KOPT-K1 (cell line): Measurements from ENCODE around the gene AGPAT2.
A peak's percentile ranks its signal among the peaks of the same experiment; 100 is the strongest.

ENCODE experiments used
- H3K27ac ChIP-seq: fragments of 200-600 bp; sonication (generic); 2 replicates; pipeline ENCODE4 v1.5.1; 2016; ENCODE audit warnings: antibody characterized with exemption, mild to moderate bottlenecking, low read depth, low read length; ENCODE audit not compliant: poor library complexity, severe bottlenecking
- H3K36me3 ChIP-seq: fragments of 200-600 bp; sonication (generic); 2 replicates; pipeline ENCODE4 v1.5.1; 2017; ENCODE audit warnings: antibody characterized with exemption, mild to moderate bottlenecking, low read length, moderate library complexity; ENCODE audit not compliant: insufficient read depth
- H3K9me3 ChIP-seq: fragments of 200-600 bp; sonication (generic); 2 replicates; pipeline ENCODE4 v1.5.1; 2017; ENCODE audit warnings: antibody characterized with exemption, low read length, mild to moderate bottlenecking; ENCODE audit not compliant: insufficient read depth, poor library complexity, severe bottlenecking

AGPAT2 gene

GRCh38 chr9:136631038-136632000 lies 55.9 kb downstream of the AGPAT2 start:
- Histone ChIP-seq H3K36me3 (no peaks in the 10 kb centered on the region), H3K27ac (no peak overlapping the region), H3K9me3 (no peaks in the 10 kb centered on the region)

- no peaks in the 10 kb centered on the region for H3K9me3 ChIP-seq
Observed at GRCh38 chr9:136630662-136630992, 56.6 kb downstream of the AGPAT2 start.

GRCh38 chr9:136629879-136630661 lies 57.2 kb downstream of the AGPAT2 start:
- Histone ChIP-seq H3K36me3 (no peaks in the 10 kb centered on the region), H3K27ac (peak overlapping the region; percentile 64), H3K9me3 (no peaks in the 10 kb centered on the region)

More at GRCh38 chr9:136630662-136630992, 56.6 kb downstream of the AGPAT2 start:
- H3K36me3 ChIP-seq: no peaks in the 10 kb centered on the region
- H3K27ac ChIP-seq: peak overlapping the region; percentile 64

DNA sequence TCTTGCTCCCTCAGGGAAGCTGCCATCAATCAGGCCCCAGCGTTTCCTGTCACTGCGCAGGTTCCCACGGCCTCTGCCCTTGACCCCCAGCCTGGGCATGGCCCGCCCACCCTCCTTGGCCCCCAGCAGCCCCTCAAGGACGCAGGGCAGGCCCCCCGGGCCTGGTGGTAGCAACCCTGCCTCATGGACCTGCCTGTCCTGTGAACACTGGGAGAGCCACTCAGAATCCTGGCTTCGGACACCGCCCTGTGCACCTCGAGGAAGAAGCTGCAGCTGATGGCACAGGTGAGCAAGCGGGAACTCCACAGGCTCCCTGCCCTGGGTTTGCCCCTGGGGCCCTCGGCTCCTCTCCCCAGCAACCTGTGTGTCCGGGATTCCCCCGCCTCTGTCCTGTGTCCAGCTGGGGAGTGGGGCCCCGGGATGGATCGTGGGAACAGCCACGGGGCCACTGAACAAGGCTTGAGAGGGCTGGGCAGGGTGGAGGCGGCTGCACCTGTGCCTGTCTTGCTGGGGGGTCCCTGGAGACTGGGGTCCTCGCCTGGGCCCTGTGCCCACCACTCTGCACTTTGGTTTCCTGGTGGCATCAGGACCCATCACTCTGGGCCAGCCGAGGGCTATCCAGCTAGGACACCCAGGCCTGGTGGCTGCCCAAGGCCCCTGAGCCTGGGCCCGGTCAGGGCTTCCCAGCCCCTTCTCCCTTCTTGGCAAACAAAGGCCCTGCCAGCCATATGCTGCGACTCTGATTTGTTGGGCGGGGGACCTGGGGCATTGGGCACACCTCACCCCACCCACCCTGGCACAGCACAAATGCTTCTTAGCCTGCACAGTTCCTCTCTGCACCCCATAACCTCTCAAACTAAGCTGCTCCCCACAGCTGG lies 58.0 kb downstream of the AGPAT2 start:
- peak overlapping the region; percentile 64 for H3K27ac ChIP-seq
- no peaks in the 10 kb centered on the region for H3K36me3 ChIP-seq
- H3K9me3 ChIP-seq: no peaks in the 10 kb centered on the region

- H3K27ac ChIP-seq: no peak overlapping the region
- H3K9me3 ChIP-seq: no peaks in the 10 kb centered on the region
- H3K36me3 ChIP-seq: no peaks in the 10 kb centered on the region
Observed at GRCh38 chr9:136628268-136628667, 59.0 kb downstream of the AGPAT2 start.

GRCh38 chr9:136627703-136628102 lies 59.6 kb downstream of the AGPAT2 start:
- Histone ChIP-seq H3K36me3 (no peaks in the 10 kb centered on the region), H3K27ac (peak overlapping the region; percentile 30), H3K9me3 (no peaks in the 10 kb centered on the region)

GRCh38 chr9:136626740-136627642 lies 60.3 kb downstream of the AGPAT2 start:
- H3K27ac ChIP-seq: peak overlapping the region; percentile 30
- no peaks in the 10 kb centered on the region for H3K36me3 ChIP-seq
- H3K9me3 ChIP-seq: no peaks in the 10 kb centered on the region

GRCh38 chr9:136626066-136626725 lies 61.1 kb downstream of the AGPAT2 start:
- Histone ChIP-seq H3K9me3 (no peaks in the 10 kb centered on the region), H3K27ac (no peak overlapping the region), H3K36me3 (no peaks in the 10 kb centered on the region)

DNA sequence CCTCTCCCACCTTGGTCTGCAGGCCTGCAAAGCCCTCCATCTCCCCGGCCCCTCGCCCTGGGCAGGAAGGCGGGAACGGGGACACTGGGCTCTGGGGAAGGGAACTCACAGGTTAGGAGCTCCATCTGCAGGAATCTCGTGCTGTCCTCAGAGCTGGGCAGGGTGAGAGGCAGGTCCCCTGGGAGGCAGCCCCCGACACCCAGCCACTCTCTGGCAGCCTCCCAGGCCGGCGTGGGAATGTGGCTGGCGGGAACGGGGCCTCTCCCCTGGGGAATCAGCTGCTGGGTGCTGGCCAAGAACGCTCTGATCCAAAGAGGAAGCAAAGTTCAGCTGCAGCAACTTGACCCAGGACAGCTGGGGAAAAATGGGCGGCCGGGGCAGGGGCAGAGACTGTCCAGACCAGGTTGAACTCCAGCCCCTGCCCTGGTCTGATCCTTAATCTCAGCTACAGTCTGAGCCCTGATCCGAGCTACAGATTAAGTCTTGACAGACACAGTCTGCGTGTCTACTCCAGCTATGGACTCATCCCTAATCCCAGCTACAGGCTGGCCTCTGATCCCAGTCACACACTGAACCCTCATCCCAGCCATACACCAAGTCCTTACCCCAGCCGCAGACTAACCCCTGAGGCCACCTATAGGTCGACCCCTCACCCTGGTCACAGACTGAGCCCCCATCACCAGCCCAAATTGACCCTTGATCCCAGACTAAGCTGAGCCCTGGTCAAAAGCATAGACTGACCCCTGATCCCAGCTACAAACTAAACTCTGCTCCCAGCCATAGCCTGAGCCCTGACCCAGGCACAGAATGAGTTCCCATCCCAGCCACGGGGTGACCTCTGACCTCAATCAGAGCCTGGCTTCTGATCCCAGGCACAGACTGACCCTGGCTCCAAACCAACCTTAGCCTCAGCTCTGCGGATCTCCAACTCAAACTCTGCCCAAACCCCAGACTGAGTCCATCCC lies 61.9 kb downstream of the AGPAT2 start:
- H3K9me3 ChIP-seq: no peaks in the 10 kb centered on the region
- H3K27ac ChIP-seq: no peak overlapping the region
- H3K36me3 ChIP-seq: no peaks in the 10 kb centered on the region

DNA sequence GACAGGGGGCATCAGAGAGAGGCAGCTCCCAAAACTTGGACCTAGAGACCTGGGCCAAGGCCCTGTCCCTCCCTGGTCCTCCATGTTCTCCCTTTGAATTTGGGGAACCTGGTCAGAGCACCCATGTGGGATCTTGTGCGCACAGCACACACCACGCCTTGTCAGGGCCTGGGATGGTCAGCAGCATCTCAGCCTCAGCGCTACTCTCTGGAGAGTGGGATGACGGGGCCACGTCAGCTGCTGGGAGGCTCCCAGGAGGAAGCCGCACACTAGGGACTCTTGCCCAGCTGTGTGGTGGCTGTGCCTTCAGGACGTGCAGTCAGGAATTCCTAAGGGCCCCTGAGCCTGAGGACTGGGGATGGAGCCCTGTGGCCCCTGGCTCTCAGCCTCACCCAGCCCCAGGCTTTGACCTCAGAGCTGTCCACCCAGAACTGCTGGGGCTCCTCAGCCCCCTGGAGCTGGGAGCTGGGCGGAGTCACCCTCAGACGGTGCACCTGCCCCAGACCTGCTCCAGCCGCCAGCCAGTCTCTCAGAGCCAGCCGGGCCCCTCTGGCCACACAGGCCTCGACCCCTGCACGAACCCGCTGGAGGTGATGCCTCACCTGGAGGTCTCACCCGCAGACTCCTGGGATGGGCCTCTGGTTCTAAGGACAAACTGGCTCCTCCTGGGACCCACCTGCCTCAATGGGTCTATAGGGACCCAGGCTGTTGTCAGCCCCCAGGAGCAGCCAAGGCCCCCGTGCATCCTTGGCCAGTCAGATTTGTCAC lies 62.9 kb downstream of the AGPAT2 start:
- H3K27ac ChIP-seq: peak overlapping the region; percentile 14
- no peaks in the 10 kb centered on the region for H3K36me3 ChIP-seq
- no peaks in the 10 kb centered on the region for H3K9me3 ChIP-seq

GRCh38 chr9:136623842-136624183 lies 63.4 kb downstream of the AGPAT2 start:
- Histone ChIP-seq H3K36me3 (no peaks in the 10 kb centered on the region), H3K27ac (peak overlapping the region; percentile 14), H3K9me3 (no peaks in the 10 kb centered on the region)
